ENCODE measurements around the gene MISP3. TPM values are rescaled to one million over a fixed set of nuclear protein-coding genes. Genes with fewer than 3 reads are reported as not detected.

The MISP3 gene
- total and polyA plus RNA-seq, 9 of the 15 experiments (the other 6 are each of a cell fraction or from before 2014, with no cell fraction given): 0.25 to 5.6 (median 1.6) TPM

DNA sequence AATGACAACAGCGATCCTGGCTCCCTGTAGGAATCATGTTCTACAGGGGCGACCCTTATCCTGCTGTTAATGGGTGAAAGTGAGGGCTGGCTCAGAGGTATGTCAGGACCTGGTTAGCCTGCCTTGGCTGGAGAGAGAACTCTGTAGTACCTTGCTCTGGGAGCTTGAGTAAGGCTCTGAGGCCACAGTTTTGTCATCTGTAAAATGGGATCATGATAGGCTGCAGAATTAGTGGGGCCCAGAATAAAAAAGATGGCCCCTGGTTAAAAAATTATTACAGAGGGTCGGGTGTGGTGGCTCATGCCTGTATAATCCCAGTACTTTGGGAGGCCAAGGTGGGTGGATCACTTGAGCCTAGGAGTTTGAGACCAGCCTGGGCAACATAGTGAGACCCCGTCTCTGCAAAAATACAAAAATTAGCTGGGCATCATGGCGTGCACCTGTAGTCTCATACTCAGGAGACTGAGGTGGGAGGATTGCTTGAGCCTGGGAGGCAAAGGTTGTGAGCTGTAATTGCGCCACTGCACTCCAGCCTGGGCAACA is 28.5 kb downstream of the MISP3 start:
- Histone ChIP-seq H3K9me3 (replicated peaks; ENCODE audit: control insufficient read depth, insufficient read depth, low read depth, low read length) (no peaks in the 10 kb centered on the region), H3K4me1 (replicated peaks in 1 of 2; ENCODE audit: control insufficient read depth in 2 of 2, insufficient read depth in 2 of 2, low read length in 2 of 2) (peaks cover 0 to 10% of the 10 kb centered on the region in 2 experiments; a peak in 1 of 5 replicates), H3K9me1 (ENCODE audit: control insufficient read depth, insufficient read depth, low read length) (no peaks in the 10 kb centered on the region), H3K27ac (ENCODE audit: extremely low read depth, low read depth, low read length) (no peak overlapping the region), H3K36me3 (ENCODE audit: control insufficient read depth, insufficient read depth, low read length) (peaks cover 39% of the 10 kb centered on the region; the same call in 2 of the 3 replicates), H3K4me3 (no peak overlapping the region), H3K4me2 (ENCODE audit: insufficient read depth, low read length) (no peak overlapping the region), H2AFZ (ENCODE audit: low read depth, low read length) (no peak overlapping the region), H4K20me1 (replicated peaks; ENCODE audit: control insufficient read depth, insufficient read depth, low read length) (no peaks in the 10 kb centered on the region), H3K27me3 (ENCODE audit: control insufficient read depth in 2 of 2, insufficient read depth in 2 of 2, low read length in 2 of 2) (no peaks in the 10 kb centered on the region), H3K79me2 (ENCODE audit: control insufficient read depth, insufficient read depth, low read length) (no peaks in the 10 kb centered on the region), H3K9ac (ENCODE audit: insufficient read depth in 1 of 2, low read depth in 2 of 2, low read length in 2 of 2) (no peak overlapping the region)
- FAIRE-seq (no peak), DNase-seq (ENCODE audit: extremely low read depth in 1 of 4, low spot score in 3 of 4) (no peak), ATAC-seq (no peak)
- in situ Hi-C loops (cut with MboI) (no loop called here), intact Hi-C loops (cut with micrococcal nuclease) (no loop called here)
- ChIA-PET POLR2A (no interaction called here), CTCF (ENCODE audit: low intra/inter-chr PET ratio) (no interaction called here)
- TF ChIP-seq KDM1A (IDR thresholded peaks at IDR 0.05) (0 out of 4 replicates have a peak, but pooled peaks of 1 of the 2 experiments have one; percentile 28), ZNF224 (CRISPR knock-in tag; IDR thresholded peaks at IDR 0.05) (no peak), BCOR (IDR thresholded peaks at IDR 0.05) (peak; percentile 65; the same call in 1 of the 2 replicates), ZNF668 (CRISPR knock-in tag; IDR thresholded peaks at IDR 0.05) (no peak), RBM25 (IDR thresholded peaks at IDR 0.05; ENCODE audit: low read depth, low read length, severe bottlenecking) (peak; percentile 54), ZNF347 (CRISPR knock-in tag; IDR thresholded peaks at IDR 0.05; ENCODE audit: low read depth) (no peak), MAFK (IDR thresholded peaks at IDR 0.05; ENCODE audit: low read length) (no peak), ZNF121 (CRISPR knock-in tag; conservative IDR thresholded peaks at IDR 0.05) (peak; percentile 86)
- BruUV-seq (replicated peaks): no TSS peak
- 78% methylated on average over 6 of the region's 6 CpGs for WGBS (ENCODE audit: insufficient coverage, low coverage, missing lambda C conversion rate)
